ENCODE data around the gene NOXA1. TPM values are rescaled to one million over a fixed set of nuclear protein-coding genes. Genes with fewer than 3 reads are reported as not detected.

NOXA1 gene
- total RNA-seq, 1 donor from 2014 or later = 0.50 TPM

GRCh38 chr9:137392232-137393007 is 30.8 kb upstream of the NOXA1 start:
- no peaks in the 10 kb centered on the region for H3K27me3 ChIP-seq (ENCODE audit: insufficient read depth, low read length)
- no peaks in the 10 kb centered on the region for H3K79me2 ChIP-seq (ENCODE audit: insufficient read depth, low read length)
- H3K27ac ChIP-seq (ENCODE audit: low read depth, low read length) = no peak overlapping the region
- Mint-ChIP-seq H3K27me3 (ENCODE audit: low read depth, unreplicated experiment) (no peaks in the 10 kb centered on the region), H3K27ac (ENCODE audit: unreplicated experiment) (no peak overlapping the region), H3K4me1 (ENCODE audit: low read depth, unreplicated experiment) (no peaks in the 10 kb centered on the region), H3K4me3 (ENCODE audit: unreplicated experiment) (no peak overlapping the region), H3K9me3 (ENCODE audit: unreplicated experiment) (peaks cover 2% of the 10 kb centered on the region), H3K36me3 (ENCODE audit: low read depth, unreplicated experiment) (peaks cover 5% of the 10 kb centered on the region)
- TF ChIP-seq CTCF (IDR thresholded peaks at IDR 0.05; ENCODE audit: insufficient read depth, low read depth, low read length) (no peak), EZH2 (IDR thresholded peaks at IDR 0.05; ENCODE audit: insufficient read depth, low read length) (no peak)
- no peak overlapping the region for H2AFZ ChIP-seq (ENCODE audit: low read depth, low read length)
- H4K20me1 ChIP-seq (ENCODE audit: insufficient read depth, low read length) = peaks cover 7% of the 10 kb centered on the region
- no peaks in the 10 kb centered on the region for H3K36me3 ChIP-seq (ENCODE audit: insufficient read depth, low read length)
- no peak overlapping the region for H3K4me3 ChIP-seq (ENCODE audit: insufficient read depth, low read depth, low read length)
- H3K4me1 ChIP-seq (ENCODE audit: insufficient read depth, low read length) = peaks cover 6% of the 10 kb centered on the region
- DNase-seq (ENCODE audit: low read depth) = no peak
- H3K9ac ChIP-seq (ENCODE audit: low read length) = no peak overlapping the region
- FAIRE-seq = no peak
- no peaks in the 10 kb centered on the region for H3K9me3 ChIP-seq (ENCODE audit: insufficient read depth, low read depth, low read length)
- H3K4me2 ChIP-seq (ENCODE audit: low read length) = no peak overlapping the region

GRCh38 chr9:137393176-137394150 is 29.7 kb upstream of the NOXA1 start:
- peaks cover 10% of the 10 kb centered on the region for H4K20me1 ChIP-seq (ENCODE audit: insufficient read depth, low read length)
- H3K36me3 ChIP-seq (ENCODE audit: insufficient read depth, low read length) = no peaks in the 10 kb centered on the region
- H3K27ac ChIP-seq (ENCODE audit: low read depth, low read length) = no peak overlapping the region
- H3K4me1 ChIP-seq (ENCODE audit: insufficient read depth, low read length) = peaks cover 6% of the 10 kb centered on the region
- H3K27me3 ChIP-seq (ENCODE audit: insufficient read depth, low read length) = no peaks in the 10 kb centered on the region
- no peak for TF ChIP-seq CTCF (IDR thresholded peaks at IDR 0.05; ENCODE audit: insufficient read depth, low read depth, low read length)
- TF ChIP-seq EZH2 (IDR thresholded peaks at IDR 0.05; ENCODE audit: insufficient read depth, low read length) = no peak
- no peak overlapping the region for H3K4me3 ChIP-seq (ENCODE audit: insufficient read depth, low read depth, low read length)
- no peak overlapping the region for H3K4me3 Mint-ChIP-seq (ENCODE audit: unreplicated experiment)
- no peaks in the 10 kb centered on the region for H3K9me3 ChIP-seq (ENCODE audit: insufficient read depth, low read depth, low read length)
- peaks cover 4% of the 10 kb centered on the region for H3K9me3 Mint-ChIP-seq (ENCODE audit: unreplicated experiment)
- DNase-seq (ENCODE audit: low read depth) (no peak), FAIRE-seq (no peak)
- no peak overlapping the region for H2AFZ ChIP-seq (ENCODE audit: low read depth, low read length)
- no peak overlapping the region for H3K27ac Mint-ChIP-seq (ENCODE audit: unreplicated experiment)
- H3K36me3 Mint-ChIP-seq (ENCODE audit: low read depth, unreplicated experiment) = peaks cover 9% of the 10 kb centered on the region
- H3K4me2 ChIP-seq (ENCODE audit: low read length) = no peak overlapping the region
- no peaks in the 10 kb centered on the region for H3K79me2 ChIP-seq (ENCODE audit: insufficient read depth, low read length)
- no peaks in the 10 kb centered on the region for H3K4me1 Mint-ChIP-seq (ENCODE audit: low read depth, unreplicated experiment)
- no peaks in the 10 kb centered on the region for H3K27me3 Mint-ChIP-seq (ENCODE audit: low read depth, unreplicated experiment)
- no peak overlapping the region for H3K9ac ChIP-seq (ENCODE audit: low read length)
